Measurements from ENCODE around the gene TARBP1.
"Not testable (repeated sequence)": the region's sequence is repeated elsewhere in the genome, so short reads cannot be mapped to it uniquely, and the experiment has no call there.

The TARBP1 gene

DNA sequence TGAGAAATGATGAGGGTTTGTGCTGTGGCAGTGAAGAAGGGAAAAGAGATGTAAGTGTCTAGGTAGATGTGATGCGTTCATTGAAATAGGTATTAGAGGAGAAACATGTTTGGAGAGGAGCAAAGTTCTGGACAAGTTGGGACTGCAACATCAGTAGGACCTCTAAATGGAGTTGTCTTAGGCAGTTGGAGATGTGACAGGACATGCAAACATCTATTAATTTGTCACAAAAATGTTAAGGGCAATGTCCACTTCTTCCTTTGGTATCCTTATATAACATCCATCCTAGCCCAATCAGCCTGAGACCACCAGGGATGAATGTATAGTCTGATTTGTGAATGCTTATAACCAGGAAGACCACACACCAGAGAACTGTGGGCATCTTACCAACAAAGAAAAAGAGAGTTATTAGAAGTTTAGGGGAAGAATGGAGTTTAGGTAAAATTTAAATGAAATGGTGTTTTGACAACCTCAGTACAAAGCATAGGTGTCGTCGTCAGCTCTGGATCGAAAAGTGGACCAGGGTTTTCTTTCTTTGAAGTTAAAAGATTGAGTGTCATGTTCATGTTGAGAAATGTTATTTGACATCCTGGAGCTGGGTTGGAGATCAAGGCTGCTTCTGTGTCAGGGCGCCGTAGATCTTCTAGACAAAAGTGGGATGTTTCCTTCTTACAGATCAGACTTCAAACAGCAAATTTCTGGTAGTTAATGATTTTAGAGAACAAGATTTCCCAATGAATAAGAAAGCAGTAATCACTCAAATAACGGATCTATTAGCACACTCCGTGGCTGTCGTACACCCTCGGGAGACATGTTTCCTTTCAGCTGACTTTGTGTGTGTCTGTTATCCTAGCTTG is 97.1 kb downstream of the TARBP1 start:
- DNase-seq = no peak

- not testable (repeated sequence) for DNase-seq
These were observed 99.3 kb downstream of the TARBP1 start for GRCh38 chr1:234379591-234380109.

GRCh38 chr1:234375672-234376071 is 103.3 kb downstream of the TARBP1 start:
- DNase-seq = no peak

- no peak for DNase-seq
These were observed 105.1 kb downstream of the TARBP1 start for GRCh38 chr1:234373959-234374254.

- peak; percentile 95 for DNase-seq
These were observed 105.7 kb downstream of the TARBP1 start, which contains the start of gene COA6 for GRCh38 chr1:234373064-234373958. Gene COA6, plus strand, starts transcription at chr1:234373456. Its CDS starts 11 bp downstream, at chr1:234373467.

DNA sequence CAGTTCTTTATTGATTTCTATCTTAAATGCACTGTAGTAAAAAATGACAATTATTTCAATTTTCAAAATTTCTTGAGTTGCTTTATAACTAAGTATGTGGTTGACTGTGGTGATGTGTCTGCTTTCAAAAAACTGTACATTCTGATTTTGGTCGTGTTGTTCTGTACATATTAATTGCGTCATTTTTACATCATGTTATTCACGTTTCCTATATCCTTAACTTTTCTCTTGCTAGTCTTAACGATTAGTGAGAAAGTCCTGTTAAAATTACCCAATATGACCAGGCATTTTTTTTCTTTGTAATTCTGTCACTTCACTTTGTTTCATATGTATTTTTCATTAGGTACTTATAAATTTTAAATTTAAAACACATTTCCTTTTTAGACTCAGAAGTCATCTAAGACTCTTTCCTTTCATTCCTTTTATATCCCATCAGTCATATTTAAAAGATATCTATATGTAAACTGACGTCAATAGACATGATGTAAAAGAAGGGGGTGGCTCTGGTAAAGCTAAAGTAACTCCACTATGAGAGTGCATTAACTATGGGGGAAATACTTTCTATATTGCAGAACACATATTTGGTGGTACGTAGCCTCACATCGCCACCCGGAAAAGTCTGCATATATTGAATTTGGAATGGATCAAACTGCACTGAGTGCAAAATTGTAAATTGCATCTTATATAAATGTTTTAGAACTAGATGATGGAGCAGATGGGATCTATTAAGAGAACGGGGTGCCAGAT is 106.8 kb downstream of the TARBP1 start:
- no peak for DNase-seq

GRCh38 chr1:234371414-234371813 is 107.6 kb downstream of the TARBP1 start:
- DNase-seq = peak; percentile 60

DNA sequence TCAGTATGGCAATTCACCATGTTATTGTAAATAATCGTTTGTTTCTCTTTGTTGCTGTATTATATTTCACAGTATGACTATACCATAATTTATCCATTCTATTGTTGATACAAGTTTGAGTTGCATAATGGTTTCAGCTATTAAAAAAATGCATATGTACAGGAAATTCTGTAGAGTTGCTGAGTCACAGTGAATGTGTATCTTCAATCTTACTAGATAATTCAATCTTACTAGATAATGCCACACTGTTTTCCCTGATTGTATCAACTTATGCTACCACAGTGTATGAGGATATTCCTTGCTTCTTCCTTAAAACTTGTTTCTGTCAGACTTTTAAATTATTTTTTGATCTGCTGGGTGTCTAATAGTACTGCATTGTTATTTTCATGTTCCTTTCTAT is 109.2 kb downstream of the TARBP1 start:
- no peak for DNase-seq

DNA sequence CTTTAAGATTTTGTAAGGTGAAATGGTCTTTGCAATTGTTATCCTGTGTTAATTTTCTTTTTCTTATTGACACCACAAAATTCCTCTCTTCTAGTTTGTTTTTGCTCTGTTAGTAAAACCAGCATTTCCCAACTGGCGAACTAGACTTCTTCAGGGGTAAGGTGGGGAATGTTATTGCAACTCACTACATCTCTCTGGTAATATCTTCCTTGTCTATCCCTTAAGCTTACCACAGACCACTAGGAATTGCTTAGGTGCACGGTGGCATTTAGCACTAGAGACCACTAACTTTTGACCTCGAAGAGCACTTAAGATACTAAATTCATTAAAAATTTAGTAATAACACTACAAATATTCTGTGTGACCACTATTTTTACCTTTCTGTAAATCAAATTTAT is 109.9 kb downstream of the TARBP1 start:
- no peak for DNase-seq

DNA sequence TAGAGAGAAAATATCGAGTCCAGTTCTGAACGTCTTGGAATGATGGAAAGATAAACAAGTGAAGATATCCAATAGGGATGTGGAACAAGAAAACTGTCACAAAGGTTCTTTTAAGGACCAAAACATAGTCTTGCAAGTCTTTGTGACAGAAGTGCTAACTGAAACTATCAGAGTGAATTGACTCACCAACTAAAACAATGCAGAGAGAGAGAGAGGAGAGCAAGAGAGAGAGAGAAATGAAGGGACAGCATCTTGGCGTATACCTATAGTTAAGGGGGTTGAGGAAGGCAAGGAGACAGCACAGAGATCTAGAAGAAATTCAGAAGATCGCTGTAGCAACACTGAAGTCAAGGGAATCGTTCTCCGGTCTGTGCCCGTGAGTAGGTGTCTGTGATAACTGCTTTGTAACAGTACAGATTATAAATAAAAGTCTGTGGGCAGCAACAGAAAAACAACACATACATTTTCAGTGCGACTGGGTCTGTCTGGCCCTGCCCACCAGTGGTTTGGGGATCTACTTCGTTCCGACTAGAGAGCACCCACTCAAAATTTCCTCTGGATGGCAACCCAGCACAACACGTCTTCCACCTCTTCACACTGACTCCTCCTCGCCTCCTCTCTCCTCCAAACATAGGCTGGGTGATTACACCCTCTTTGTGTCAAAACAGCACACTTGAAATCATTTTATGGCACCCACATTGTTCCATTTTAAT is 110.5 kb downstream of the TARBP1 start:
- DNase-seq = no peak

GRCh38 chr1:234362558-234362957 is 116.4 kb downstream of the TARBP1 start:
- DNase-seq = no peak

- no peak for DNase-seq
These were observed 117.8 kb downstream of the TARBP1 start for GRCh38 chr1:234361102-234361603.

DNA sequence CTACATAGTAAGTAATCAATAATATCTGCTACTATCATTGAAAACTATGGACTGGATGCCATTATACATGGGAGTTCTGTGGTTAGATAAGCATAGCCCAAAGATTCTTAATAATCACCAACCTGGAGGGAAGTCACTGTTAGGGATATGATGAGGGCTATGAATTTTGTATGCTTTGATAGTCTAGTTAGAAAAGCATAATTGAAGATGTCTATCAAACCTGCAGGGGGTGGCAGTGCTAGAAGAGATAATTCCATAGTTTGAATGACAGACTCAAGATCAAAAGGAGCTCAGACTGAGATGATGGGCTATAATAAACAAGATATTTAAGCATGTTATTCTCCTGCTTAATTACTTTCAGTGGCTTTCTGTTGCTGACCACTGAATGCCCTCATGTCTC is 121.1 kb downstream of the TARBP1 start:
- DNase-seq = no peak

DNA sequence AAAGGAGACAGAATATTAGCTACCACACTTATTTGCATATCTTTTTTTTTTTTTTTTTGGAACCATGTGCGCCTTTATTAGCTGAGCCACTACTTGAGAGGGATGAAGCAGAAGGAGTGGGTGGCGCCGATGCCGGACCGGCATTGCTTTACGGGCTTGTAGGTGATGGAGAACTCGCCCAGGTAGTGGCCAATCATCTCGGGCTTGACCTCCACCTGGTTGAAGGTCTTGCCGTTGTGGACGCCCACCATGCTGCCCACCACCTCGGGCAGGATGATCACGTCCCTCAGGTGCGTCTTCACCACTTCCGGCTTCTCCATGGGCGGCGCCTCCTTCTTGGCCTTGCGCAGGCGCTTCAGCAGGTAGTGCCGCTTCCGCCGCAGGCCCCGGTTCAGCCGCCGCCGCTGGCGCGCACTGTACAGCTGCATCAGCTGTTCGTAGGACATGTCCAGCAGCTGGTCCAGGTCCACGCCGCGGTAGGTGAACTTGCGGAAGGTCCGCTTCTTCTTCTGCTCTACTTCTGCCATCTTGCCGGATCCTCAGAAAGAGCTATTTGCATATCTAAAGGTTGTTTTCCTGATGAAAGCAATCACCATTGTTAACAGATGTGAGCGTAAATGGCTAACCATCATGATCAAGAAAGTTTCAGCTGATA is 122.2 kb downstream of the TARBP1 start:
- peak; percentile 84 for DNase-seq

GRCh38 chr1:234355782-234356510 is 123.0 kb downstream of the TARBP1 start:
- no peak for DNase-seq

DNA sequence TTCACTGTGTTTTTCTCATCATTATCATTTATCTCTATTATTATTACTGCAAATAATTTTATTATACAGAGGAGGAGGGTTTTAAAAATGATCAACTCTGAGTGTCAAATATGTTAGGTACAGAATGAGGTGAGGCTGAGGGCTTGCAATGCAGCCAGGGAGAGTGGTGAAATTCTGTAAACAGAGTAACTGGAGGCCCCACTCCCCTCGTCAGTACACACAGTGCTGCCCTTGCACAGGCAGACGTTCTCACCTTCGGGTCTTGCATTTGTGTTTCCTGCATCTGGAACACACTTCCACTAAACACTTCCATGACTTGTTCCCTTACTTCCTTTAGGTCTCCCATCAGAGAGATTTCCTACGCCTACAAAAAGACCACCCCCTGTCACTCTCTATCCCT is 130.0 kb downstream of the TARBP1 start:
- DNase-seq = no peak

DNA sequence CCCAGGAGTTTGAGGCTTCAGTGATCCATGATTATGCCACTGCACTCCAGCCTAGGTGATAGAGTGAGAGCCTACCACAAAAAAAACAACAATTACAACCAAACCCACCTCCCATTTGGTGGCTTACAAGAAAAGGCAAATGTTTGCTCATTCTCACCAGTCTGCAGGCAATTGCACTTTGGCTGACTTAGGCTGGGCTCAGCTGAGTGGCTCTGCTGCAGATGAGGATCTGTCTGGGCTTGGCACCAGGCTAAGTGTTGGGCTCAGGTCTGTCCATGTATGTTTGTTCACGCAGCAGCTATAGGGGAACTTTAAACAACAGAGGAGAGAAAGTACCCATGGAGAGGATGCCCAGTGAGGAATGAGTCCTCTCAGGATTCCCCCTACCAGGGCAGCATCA is 133.7 kb downstream of the TARBP1 start:
- DNase-seq = no peak

DNA sequence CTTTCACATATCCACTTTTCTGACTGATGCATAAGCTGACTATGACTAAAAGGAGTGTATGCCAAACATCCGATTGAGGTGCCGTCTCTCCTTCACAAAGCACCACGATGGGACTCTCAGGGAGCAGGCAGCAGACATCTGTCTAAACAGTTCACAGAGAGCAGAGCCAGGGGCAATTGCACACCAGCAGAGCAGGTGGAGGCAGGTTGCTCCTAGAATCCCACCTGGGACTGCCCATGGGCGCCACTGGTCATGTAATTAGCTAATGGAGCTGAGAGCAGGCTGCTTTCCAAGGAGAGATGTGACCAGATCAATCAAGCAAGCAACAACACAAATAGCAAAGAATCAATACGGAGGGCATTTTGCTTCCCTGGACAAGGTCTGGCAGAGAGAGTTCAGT is 136.2 kb downstream of the TARBP1 start:
- DNase-seq = peak; percentile 60
